HG02852 (cell line): ENCODE data around the gene IDH2.
A peak's percentile ranks its signal among the peaks of the same experiment; 100 is the strongest.
"Not testable (repeated sequence)": the region's sequence is repeated elsewhere in the genome, so short reads cannot be mapped to it uniquely, and the experiment has no call there.

Experiments used
- ATAC-seq: cut with Tn5 transposase; IDR thresholded peaks from one replicate; pipeline ENCODE4 v1.9.1; 2021; ENCODE audit warnings: mild to moderate bottlenecking, moderate library complexity; ENCODE audit not compliant: unreplicated experiment

IDH2 gene

GRCh38 chr15:90101969-90102890 lies at the start of gene IDH2:
IDH2 (minus strand) TSS chr15:90102468; CDS start chr15:90102390, 78 bp downstream.
- peak; percentile 64 for ATAC-seq

- not testable (repeated sequence) for ATAC-seq
These were observed 48.3 kb upstream of the IDH2 start for GRCh38 chr15:90150551-90150950.

- no peak for ATAC-seq
These were observed 47.5 kb upstream of the IDH2 start for GRCh38 chr15:90149609-90150340.

GRCh38 chr15:90146198-90146761 lies 44.0 kb upstream of the IDH2 start:
- ATAC-seq = not testable (repeated sequence)

- no peak for ATAC-seq
These were observed 43.5 kb upstream of the IDH2 start for GRCh38 chr15:90145761-90146160.

- ATAC-seq = no peak
These were observed 43.0 kb upstream of the IDH2 start for GRCh38 chr15:90145259-90145658.

- ATAC-seq = no peak
These were observed 40.9 kb upstream of the IDH2 start for GRCh38 chr15:90143166-90143655.

GRCh38 chr15:90142216-90143165 lies 40.2 kb upstream of the IDH2 start:
- ATAC-seq = no peak

- no peak for ATAC-seq
These were observed 39.4 kb upstream of the IDH2 start for GRCh38 chr15:90141646-90142045.

GRCh38 chr15:90139549-90139948 lies 37.3 kb upstream of the IDH2 start:
- ATAC-seq = not testable (repeated sequence)

GRCh38 chr15:90138071-90138833 lies 36.0 kb upstream of the IDH2 start:
- no peak for ATAC-seq

GRCh38 chr15:90132437-90132836 lies 30.2 kb upstream of the IDH2 start:
- ATAC-seq = no peak

GRCh38 chr15:90131848-90132247 lies 29.6 kb upstream of the IDH2 start:
- ATAC-seq = no peak

- ATAC-seq = no peak
These were observed 28.0 kb upstream of the IDH2 start for GRCh38 chr15:90130291-90130690.

- no peak for ATAC-seq
These were observed 24.5 kb upstream of the IDH2 start for GRCh38 chr15:90126596-90127435.

GRCh38 chr15:90126022-90126421 lies 23.8 kb upstream of the IDH2 start:
- no peak for ATAC-seq

- ATAC-seq = no peak
These were observed 22.2 kb upstream of the IDH2 start for GRCh38 chr15:90124507-90124906.

- no peak for ATAC-seq
These were observed 18.8 kb upstream of the IDH2 start for GRCh38 chr15:90121086-90121485.

GRCh38 chr15:90119367-90119766 lies 17.1 kb upstream of the IDH2 start:
- ATAC-seq = no peak
